Uterus (tissue), 4 donors: ENCODE data around the gene SMURF1. TPM values are rescaled to one million over a fixed set of nuclear protein-coding genes. Genes with fewer than 3 reads are reported as not detected.

Experiments used
- DNase-seq, 2 donors: peaks; one replicate each; pipeline ENCODE4 v3.0.0-alpha.2; 2019 to 2020
- H3K27ac ChIP-seq, 2 donors: fragments of 200-600 bp; sonication (generic); 1 replicate in 1 of 2; 2 replicates in 1 of 2; pipeline ENCODE4 v1.5.1; 2016 to 2018
- H3K27me3 ChIP-seq, 2 donors: fragments of 200-600 bp; sonication (generic); one replicate each; pipeline ENCODE4 v1.5.1; 2018 to 2019; ENCODE audit warnings: control low read depth in 1 of 2
- H3K36me3 ChIP-seq, 2 donors: fragments of 200-600 bp; sonication (generic); one replicate each; pipeline ENCODE4 v1.5.1; 2019; ENCODE audit warnings: control low read depth in 1 of 2
- H3K4me1 ChIP-seq, 2 donors: fragments of 200-600 bp; sonication (generic); one replicate each; pipeline ENCODE4 v1.5.1; 2018 to 2019; ENCODE audit warnings: control low read depth in 1 of 2
- H3K4me3 ChIP-seq, 2 donors: fragments of 200-600 bp; sonication (generic); 1 replicate in 1 of 2; 2 replicates in 1 of 2; pipeline ENCODE4 v1.5.1; 2018 to 2019; ENCODE audit warnings: mild to moderate bottlenecking in 1 of 2
- H3K9me3 ChIP-seq, 2 donors: fragments of 200-600 bp; sonication (generic); one replicate each; pipeline ENCODE4 v1.5.1; 2019; ENCODE audit warnings: control low read depth in 1 of 2
- POLR2A ChIP-seq, 2 donors: fragments of 450-650 bp; IDR thresholded peaks; one replicate each; pipeline ENCODE4 v1.6.1; 2016; ENCODE audit warnings: antibody characterized with exemption in 2 of 2, mild to moderate bottlenecking in 1 of 2, moderate library complexity in 1 of 2
- intact Hi-C: fragments of 100-400 bp; cut with DNase I; formaldehyde crosslinking; loops from one replicate; pipeline ENCODE4 v1.15.1; 2023; ENCODE audit warnings: low total_unique reads
- total RNA-seq, 4 donors: library from RNA; depleted of rRNA in 3 of 4; stranded (reverse); fragments of >200 nt in 3 of 4; gene quantifications; one replicate each; pipeline versions ENCODE4 v1.1.0 to v1.2.4, GENCODE V29; 2014 to 2023
- TF ChIP-seq, protein P1 (sequence below), 4 experiments: fragments of 200-600 bp in 2 of 4; fragments of 450-650 bp in 2 of 4; sonication (generic) in 2 of 4; IDR thresholded peaks; one replicate each; pipeline ENCODE4 v1.5.1; 2016 to 2019; ENCODE audit warnings: antibody characterized with exemption in 4 of 4, mild to moderate bottlenecking in 2 of 4, moderate library complexity in 1 of 4
- donor health status: DM: yes; HTN: yes; CAD: no.

Gene SMURF1
- total RNA-seq, 4 donors from 2014 or later: 14.4 to 39.5 (median 26.2) TPM

DNA sequence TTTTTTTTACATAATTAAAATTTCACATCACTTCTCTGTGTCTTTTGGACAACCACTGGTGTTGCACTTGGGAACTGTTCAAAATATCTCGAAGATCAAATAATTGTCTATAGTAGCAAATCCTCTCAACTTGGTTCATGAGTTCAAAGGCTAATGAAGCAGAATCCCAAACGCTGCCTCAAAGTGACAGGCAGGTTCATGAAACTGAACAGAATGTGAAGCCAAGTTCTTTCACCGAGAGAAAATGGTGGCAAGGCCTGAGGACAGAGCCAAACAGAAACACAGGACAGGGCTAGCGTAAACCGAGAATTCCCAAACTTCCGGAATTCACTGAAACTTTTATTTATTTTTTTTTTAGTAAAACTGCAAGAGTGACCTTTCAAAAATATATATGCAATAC is 21.1 kb downstream of the SMURF1 start:
- Histone ChIP-seq H3K4me3 (no peak overlapping the region), H3K27me3 (no peaks in the 10 kb centered on the region), H3K4me1 (no peaks in the 10 kb centered on the region), H3K27ac (no peak overlapping the region), H3K9me3 (no peaks in the 10 kb centered on the region), H3K36me3 (peaks cover 0 to 2% of the 10 kb centered on the region in 2 donors)
- DNase-seq: no peak
- no peak for TF ChIP-seq POLR2A (IDR thresholded peaks at IDR 0.05)
- TF ChIP-seq, protein P1, sequence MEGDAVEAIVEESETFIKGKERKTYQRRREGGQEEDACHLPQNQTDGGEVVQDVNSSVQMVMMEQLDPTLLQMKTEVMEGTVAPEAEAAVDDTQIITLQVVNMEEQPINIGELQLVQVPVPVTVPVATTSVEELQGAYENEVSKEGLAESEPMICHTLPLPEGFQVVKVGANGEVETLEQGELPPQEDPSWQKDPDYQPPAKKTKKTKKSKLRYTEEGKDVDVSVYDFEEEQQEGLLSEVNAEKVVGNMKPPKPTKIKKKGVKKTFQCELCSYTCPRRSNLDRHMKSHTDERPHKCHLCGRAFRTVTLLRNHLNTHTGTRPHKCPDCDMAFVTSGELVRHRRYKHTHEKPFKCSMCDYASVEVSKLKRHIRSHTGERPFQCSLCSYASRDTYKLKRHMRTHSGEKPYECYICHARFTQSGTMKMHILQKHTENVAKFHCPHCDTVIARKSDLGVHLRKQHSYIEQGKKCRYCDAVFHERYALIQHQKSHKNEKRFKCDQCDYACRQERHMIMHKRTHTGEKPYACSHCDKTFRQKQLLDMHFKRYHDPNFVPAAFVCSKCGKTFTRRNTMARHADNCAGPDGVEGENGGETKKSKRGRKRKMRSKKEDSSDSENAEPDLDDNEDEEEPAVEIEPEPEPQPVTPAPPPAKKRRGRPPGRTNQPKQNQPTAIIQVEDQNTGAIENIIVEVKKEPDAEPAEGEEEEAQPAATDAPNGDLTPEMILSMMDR (IDR thresholded peaks at IDR 0.05): no peak
- intact Hi-C loops: no loop called here

DNA sequence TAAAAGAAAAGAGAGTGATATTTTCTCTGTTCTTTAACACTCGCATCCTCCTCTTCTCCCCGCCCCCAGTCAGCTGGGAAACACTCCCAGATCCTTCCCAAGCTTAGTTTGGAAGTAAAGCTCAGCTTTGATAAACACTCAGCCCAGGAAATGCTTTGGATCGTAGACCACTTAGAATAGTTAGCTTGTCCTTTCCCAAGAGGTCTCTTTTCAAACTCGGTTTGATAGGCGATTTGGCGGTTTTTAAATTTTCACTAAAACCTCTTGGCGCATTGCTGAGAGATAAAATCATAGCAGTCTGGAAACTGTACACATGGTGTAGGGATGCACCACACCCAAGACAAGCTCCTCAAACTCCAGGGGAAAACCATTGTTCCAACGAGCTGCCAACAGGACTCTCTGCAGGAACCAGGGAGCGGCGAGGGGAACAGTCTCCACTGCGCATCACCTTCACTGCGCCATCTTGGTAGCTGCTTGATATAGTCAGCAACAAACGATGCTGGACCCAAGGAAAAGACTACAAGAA is 22.3 kb downstream of the SMURF1 start:
- H3K27ac ChIP-seq: peak overlapping the region; percentile 53 to 77
- TF ChIP-seq POLR2A (IDR thresholded peaks at IDR 0.05): no peak
- TF ChIP-seq, protein P1 (IDR thresholded peaks at IDR 0.05): no peak
- H3K9me3 ChIP-seq: no peaks in the 10 kb centered on the region
- peaks cover 0 to 2% of the 10 kb centered on the region in 2 donors for H3K36me3 ChIP-seq
- peak in 1 of 2 donors; percentile 21 for DNase-seq
- H3K27me3 ChIP-seq: no peaks in the 10 kb centered on the region
- no peak overlapping the region for H3K4me3 ChIP-seq
- no peaks in the 10 kb centered on the region for H3K4me1 ChIP-seq
- intact Hi-C loops: no loop called here

DNA sequence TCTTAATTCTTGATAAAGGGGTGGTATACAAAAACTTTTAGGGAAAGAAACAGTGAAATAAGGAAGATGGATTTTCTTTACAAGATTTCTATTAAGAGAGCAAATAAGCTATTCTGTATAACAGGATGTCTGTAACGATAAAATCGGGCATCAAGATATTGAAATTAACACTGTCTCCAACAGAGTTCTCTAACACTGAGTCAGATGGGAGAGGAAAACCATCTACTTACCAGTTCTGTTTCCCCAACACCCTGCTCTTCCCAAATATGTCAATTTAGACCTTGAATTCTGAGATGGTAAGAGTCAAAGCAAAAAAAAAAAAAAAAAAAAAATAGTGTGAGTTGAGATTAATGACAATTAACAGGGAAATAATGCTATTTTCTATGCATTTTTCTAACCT is 23.0 kb downstream of the SMURF1 start:
- no peaks in the 10 kb centered on the region for H3K27me3 ChIP-seq
- no peak for DNase-seq
- H3K9me3 ChIP-seq: no peaks in the 10 kb centered on the region
- H3K4me1 ChIP-seq: no peaks in the 10 kb centered on the region
- intact Hi-C loops: no loop called here
- no peak overlapping the region for H3K4me3 ChIP-seq
- peaks cover 0 to 2% of the 10 kb centered on the region in 2 donors for H3K36me3 ChIP-seq
- peak overlapping the region; percentile 53 to 77 for H3K27ac ChIP-seq
- no peak for TF ChIP-seq POLR2A (IDR thresholded peaks at IDR 0.05)
- TF ChIP-seq, protein P1 (IDR thresholded peaks at IDR 0.05): no peak

DNA sequence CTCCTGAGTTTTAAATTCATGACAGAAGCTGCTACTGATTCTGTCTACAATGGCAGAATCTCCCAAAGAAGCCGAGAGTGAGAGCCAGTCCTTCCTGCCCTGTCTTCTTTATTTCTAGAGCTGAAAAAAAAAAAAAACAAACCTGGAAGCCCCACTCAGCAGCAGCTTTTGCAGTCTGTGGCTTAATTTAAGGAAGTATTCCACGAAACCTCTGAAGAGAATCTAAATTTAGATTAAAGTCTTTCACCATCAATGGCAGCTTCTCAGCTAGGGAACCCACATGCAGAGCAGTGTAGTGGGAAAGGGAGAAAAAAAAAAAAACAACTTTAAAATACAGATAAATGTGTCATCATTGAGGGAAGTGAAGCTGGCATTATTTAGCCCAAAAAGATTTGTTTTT is 23.4 kb downstream of the SMURF1 start:
- H3K4me3 ChIP-seq: no peak overlapping the region
- no peaks in the 10 kb centered on the region for H3K9me3 ChIP-seq
- H3K27me3 ChIP-seq: no peaks in the 10 kb centered on the region
- DNase-seq: no peak
- intact Hi-C loops: no loop called here
- peak overlapping the region in 1 of 2 donors; percentile 77 for H3K27ac ChIP-seq
- TF ChIP-seq, protein P1 (IDR thresholded peaks at IDR 0.05): no peak
- TF ChIP-seq POLR2A (IDR thresholded peaks at IDR 0.05): no peak
- H3K4me1 ChIP-seq: no peaks in the 10 kb centered on the region
- peaks cover 0 to 2% of the 10 kb centered on the region in 2 donors for H3K36me3 ChIP-seq

DNA sequence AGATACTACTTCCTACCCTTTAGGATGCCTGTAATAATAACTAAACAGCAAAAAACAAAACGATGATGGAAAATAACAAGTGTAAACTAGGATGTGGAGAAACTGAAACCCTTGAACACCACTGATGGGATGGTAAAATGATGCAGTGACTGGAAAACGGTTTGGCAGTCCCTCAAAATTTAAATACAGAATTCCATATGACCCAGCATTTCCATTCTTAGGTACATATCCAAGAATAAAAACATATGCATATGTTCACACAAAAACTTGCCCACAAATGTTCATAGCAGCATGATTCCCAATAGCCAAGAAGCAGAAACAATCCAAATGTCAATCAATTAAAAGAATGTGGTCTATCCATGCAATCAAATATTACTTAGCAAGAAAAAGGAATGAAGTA is 25.8 kb downstream of the SMURF1 start:
- TF ChIP-seq, protein P1 (IDR thresholded peaks at IDR 0.05): no peak
- no peak for TF ChIP-seq POLR2A (IDR thresholded peaks at IDR 0.05)
- H3K27ac ChIP-seq: peak overlapping the region in 1 of 2 donors; percentile 25
- H3K4me3 ChIP-seq: no peak overlapping the region
- H3K4me1 ChIP-seq: no peaks in the 10 kb centered on the region
- H3K27me3 ChIP-seq: no peaks in the 10 kb centered on the region
- intact Hi-C loops: no loop called here
- H3K36me3 ChIP-seq: peaks cover 0 to 2% of the 10 kb centered on the region in 2 donors
- no peaks in the 10 kb centered on the region for H3K9me3 ChIP-seq
- no peak for DNase-seq
